GM12878 (cell line): ENCODE data around the gene GPBP1L1.

Experiments used
- EZH2 ChIP-seq: IDR thresholded peaks from 2 replicates; pipeline ENCODE4 v1.6.1; 2012; ENCODE audit warnings: low read depth, mild to moderate bottlenecking, control low read depth, inconsistent platforms, low read length, borderline replicate concordance; ENCODE audit not compliant: control insufficient read depth
- HCFC1 ChIP-seq: fragments of 150-350 bp; IDR thresholded peaks from 2 replicates; pipeline ENCODE4 v1.6.1; 2014; ENCODE audit warnings: low read length
- MXI1 ChIP-seq: fragments of 150-350 bp; IDR thresholded peaks from 2 replicates; pipeline ENCODE4 v1.6.1; 2011; ENCODE audit warnings: low read depth, mild to moderate bottlenecking, inconsistent platforms, low read length, improper control_type of control experiment
- POLR2A ChIP-seq: IDR thresholded peaks from 2 replicates; pipeline ENCODE4 v1.6.1; 2011; ENCODE audit warnings: low read depth, mild to moderate bottlenecking, low read length
- ZBED1 ChIP-seq: IDR thresholded peaks from 2 replicates; pipeline ENCODE4 v1.6.1; 2016; ENCODE audit warnings: borderline replicate concordance
- TF ChIP-seq, protein P1 (sequence below): IDR thresholded peaks from 2 replicates; pipeline ENCODE4 v1.6.1; 2012; ENCODE audit warnings: mild to moderate bottlenecking, low read depth, low read length

- TF ChIP-seq ZBED1 (no peak), HCFC1 (no peak), MXI1 (no peak), POLR2A (no peak), EZH2 (no peak)
- TF ChIP-seq, protein P1, sequence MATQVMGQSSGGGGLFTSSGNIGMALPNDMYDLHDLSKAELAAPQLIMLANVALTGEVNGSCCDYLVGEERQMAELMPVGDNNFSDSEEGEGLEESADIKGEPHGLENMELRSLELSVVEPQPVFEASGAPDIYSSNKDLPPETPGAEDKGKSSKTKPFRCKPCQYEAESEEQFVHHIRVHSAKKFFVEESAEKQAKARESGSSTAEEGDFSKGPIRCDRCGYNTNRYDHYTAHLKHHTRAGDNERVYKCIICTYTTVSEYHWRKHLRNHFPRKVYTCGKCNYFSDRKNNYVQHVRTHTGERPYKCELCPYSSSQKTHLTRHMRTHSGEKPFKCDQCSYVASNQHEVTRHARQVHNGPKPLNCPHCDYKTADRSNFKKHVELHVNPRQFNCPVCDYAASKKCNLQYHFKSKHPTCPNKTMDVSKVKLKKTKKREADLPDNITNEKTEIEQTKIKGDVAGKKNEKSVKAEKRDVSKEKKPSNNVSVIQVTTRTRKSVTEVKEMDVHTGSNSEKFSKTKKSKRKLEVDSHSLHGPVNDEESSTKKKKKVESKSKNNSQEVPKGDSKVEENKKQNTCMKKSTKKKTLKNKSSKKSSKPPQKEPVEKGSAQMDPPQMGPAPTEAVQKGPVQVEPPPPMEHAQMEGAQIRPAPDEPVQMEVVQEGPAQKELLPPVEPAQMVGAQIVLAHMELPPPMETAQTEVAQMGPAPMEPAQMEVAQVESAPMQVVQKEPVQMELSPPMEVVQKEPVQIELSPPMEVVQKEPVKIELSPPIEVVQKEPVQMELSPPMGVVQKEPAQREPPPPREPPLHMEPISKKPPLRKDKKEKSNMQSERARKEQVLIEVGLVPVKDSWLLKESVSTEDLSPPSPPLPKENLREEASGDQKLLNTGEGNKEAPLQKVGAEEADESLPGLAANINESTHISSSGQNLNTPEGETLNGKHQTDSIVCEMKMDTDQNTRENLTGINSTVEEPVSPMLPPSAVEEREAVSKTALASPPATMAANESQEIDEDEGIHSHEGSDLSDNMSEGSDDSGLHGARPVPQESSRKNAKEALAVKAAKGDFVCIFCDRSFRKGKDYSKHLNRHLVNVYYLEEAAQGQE, result no peak
Observed at GRCh38 chr1:45643321-45643720, 43.0 kb downstream of the GPBP1L1 start.
